Gastroesophageal sphincter (tissue), 3 donors: ENCODE results near the gene B3GLCT.

ENCODE experiments used
- EP300 ChIP-seq: sonication (generic); formaldehyde crosslinking; IDR thresholded peaks from one replicate; pipeline ENCODE4 v1.6.1; 2017; ENCODE audit warnings: antibody characterized with exemption, mild to moderate bottlenecking
- POLR2A ChIP-seq, 2 donors: fragments of 450-650 bp; IDR thresholded peaks; one replicate each; pipeline ENCODE4 v1.6.1; 2017; ENCODE audit warnings: antibody characterized with exemption in 2 of 2, mild to moderate bottlenecking in 2 of 2, moderate library complexity in 1 of 2
- POLR2AphosphoS5 ChIP-seq: sonication (generic); formaldehyde crosslinking; IDR thresholded peaks from one replicate; pipeline ENCODE4 v1.6.1; 2017; ENCODE audit warnings: antibody characterized with exemption
- TF ChIP-seq, protein P1 (sequence below), 4 experiments: fragments of 200-600 bp in 2 of 4; fragments of 450-650 bp in 2 of 4; sonication (generic) in 1 of 4; IDR thresholded peaks; one replicate each; pipeline ENCODE4 v1.5.1; 2017 to 2019; ENCODE audit warnings: antibody characterized with exemption in 4 of 4, mild to moderate bottlenecking in 2 of 4, moderate library complexity in 2 of 4

DNA sequence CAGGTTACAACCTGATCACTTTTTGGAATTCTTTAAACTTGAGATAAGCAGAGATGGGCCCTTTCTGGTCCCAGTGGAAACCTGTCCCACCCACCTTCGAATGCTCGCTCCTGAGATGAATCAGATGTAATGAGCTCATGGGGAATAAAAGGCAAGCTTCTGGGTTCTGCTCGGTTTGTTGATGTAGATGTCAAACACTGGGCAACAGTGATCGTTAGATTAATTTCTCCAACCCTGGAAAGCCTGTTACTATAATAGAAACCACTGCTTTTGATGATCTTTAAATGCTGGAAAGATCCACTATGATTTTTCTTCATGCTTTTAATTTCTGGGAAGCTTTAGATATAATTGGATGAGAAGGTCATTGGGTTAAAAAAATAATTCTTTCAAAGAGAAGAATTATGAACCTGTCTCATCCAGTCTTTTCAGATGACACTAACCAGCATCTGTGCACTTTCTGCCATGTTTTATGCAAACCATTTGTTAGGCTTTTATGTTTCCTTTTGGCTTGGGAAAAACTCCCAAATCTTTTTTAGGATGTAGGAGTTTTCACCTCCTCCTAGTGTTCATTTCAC, 49.3 kb downstream of the B3GLCT start:
- TF ChIP-seq, protein P1, sequence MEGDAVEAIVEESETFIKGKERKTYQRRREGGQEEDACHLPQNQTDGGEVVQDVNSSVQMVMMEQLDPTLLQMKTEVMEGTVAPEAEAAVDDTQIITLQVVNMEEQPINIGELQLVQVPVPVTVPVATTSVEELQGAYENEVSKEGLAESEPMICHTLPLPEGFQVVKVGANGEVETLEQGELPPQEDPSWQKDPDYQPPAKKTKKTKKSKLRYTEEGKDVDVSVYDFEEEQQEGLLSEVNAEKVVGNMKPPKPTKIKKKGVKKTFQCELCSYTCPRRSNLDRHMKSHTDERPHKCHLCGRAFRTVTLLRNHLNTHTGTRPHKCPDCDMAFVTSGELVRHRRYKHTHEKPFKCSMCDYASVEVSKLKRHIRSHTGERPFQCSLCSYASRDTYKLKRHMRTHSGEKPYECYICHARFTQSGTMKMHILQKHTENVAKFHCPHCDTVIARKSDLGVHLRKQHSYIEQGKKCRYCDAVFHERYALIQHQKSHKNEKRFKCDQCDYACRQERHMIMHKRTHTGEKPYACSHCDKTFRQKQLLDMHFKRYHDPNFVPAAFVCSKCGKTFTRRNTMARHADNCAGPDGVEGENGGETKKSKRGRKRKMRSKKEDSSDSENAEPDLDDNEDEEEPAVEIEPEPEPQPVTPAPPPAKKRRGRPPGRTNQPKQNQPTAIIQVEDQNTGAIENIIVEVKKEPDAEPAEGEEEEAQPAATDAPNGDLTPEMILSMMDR (IDR thresholded peaks at IDR 0.05), result no peak
- no peak for TF ChIP-seq POLR2A (IDR thresholded peaks at IDR 0.05)
- no peak for TF ChIP-seq POLR2AphosphoS5
- no peak for TF ChIP-seq EP300
